ENCODE results near the gene EP400. TPM values are rescaled to one million over a fixed set of nuclear protein-coding genes. Genes with fewer than 3 reads are reported as not detected.

Gene EP400
- total and polyA plus RNA-seq, 9 donors = 19.6 to 60.7 (median 44.0) TPM

DNA sequence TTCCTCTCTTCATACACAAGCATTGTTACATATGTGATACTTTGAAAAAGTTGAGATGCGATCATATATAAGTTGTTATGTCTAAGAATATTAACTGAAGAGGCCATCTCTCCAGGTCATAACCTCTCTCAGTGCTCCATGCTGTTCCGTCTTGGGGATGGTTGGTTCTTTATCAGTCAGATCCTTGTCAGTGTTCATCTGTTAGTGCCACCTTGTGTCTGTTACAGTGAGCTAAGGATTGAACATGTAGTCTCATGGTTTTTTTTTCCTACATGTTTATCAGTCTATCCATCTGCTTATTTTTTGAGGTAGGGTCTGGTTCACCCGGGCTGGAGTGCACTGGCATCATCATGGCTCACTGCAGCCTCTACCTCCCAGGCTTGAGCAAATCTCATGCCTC lies 30.5 kb downstream of the EP400 start:
- Histone ChIP-seq H3K27me3 (no peaks in the 10 kb centered on the region), H3K4me1 (ENCODE audit: insufficient read depth) (peaks cover 1% of the 10 kb centered on the region), H3K9me3 (no peaks in the 10 kb centered on the region), H3K4me3 (no peak overlapping the region), H3K27ac (no peak overlapping the region), H3K36me3 (no peaks in the 10 kb centered on the region)
- intact Hi-C loops (cut with DNase I) = no loop called here
- 81 to 85% (median 84%) methylated on average over 3 of the region's 3 CpGs for WGBS, 3 donors
- TF ChIP-seq POLR2A (IDR thresholded peaks at IDR 0.05) (no peak), EP300 (IDR thresholded peaks at IDR 0.05) (no peak)
- TF ChIP-seq, protein P1, sequence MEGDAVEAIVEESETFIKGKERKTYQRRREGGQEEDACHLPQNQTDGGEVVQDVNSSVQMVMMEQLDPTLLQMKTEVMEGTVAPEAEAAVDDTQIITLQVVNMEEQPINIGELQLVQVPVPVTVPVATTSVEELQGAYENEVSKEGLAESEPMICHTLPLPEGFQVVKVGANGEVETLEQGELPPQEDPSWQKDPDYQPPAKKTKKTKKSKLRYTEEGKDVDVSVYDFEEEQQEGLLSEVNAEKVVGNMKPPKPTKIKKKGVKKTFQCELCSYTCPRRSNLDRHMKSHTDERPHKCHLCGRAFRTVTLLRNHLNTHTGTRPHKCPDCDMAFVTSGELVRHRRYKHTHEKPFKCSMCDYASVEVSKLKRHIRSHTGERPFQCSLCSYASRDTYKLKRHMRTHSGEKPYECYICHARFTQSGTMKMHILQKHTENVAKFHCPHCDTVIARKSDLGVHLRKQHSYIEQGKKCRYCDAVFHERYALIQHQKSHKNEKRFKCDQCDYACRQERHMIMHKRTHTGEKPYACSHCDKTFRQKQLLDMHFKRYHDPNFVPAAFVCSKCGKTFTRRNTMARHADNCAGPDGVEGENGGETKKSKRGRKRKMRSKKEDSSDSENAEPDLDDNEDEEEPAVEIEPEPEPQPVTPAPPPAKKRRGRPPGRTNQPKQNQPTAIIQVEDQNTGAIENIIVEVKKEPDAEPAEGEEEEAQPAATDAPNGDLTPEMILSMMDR (IDR thresholded peaks at IDR 0.05) = no peak
- DNase-seq = no peak

DNA sequence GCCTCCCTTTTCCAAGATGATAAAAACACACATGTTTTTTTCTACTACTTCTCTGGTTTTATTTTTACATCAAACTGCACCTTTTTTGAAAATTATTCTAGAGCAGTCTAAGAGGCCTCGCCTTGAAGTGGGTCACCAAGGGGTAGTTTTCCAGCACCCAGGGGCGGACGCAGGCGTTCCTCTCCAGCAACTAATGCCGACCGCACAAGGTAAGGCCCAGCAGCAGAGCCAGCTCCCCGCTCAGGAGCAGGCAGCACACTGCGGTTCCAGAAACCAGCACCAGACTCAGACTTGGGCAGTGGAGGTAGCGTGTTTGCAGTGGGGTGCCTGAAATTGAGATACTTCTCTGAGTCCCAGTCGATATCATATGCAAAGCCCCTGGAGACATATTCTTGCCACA lies 31.6 kb downstream of the EP400 start:
- Histone ChIP-seq H3K27ac (no peak overlapping the region), H3K4me3 (no peak overlapping the region), H3K36me3 (no peaks in the 10 kb centered on the region), H3K9me3 (no peaks in the 10 kb centered on the region), H3K27me3 (no peaks in the 10 kb centered on the region), H3K4me1 (ENCODE audit: insufficient read depth) (no peaks in the 10 kb centered on the region)
- 95 to 96% (median 95%) methylated on average over 10 of the region's 10 CpGs for WGBS, 3 donors
- intact Hi-C loops (cut with DNase I) = no loop called here
- TF ChIP-seq POLR2A (IDR thresholded peaks at IDR 0.05) = no peak
- TF ChIP-seq, protein P1 (IDR thresholded peaks at IDR 0.05) = no peak
- TF ChIP-seq EP300 (IDR thresholded peaks at IDR 0.05) = no peak
- DNase-seq = no peak

- Histone ChIP-seq H3K36me3 (no peaks in the 10 kb centered on the region), H3K27ac (no peak overlapping the region), H3K4me3 (no peak overlapping the region), H3K9me3 (no peaks in the 10 kb centered on the region), H3K27me3 (no peaks in the 10 kb centered on the region), H3K4me1 (ENCODE audit: insufficient read depth) (no peaks in the 10 kb centered on the region)
- WGBS, 3 donors = 87 to 96% (median 90%) methylated on average over 17 of the region's 17 CpGs
- DNase-seq = no peak
- intact Hi-C loops (cut with DNase I) = no loop called here
- TF ChIP-seq POLR2A (IDR thresholded peaks at IDR 0.05) = no peak
- TF ChIP-seq, protein P1 (IDR thresholded peaks at IDR 0.05) = no peak
Observed at GRCh38 chr12:131982041-131982440, 32.3 kb downstream of the EP400 start.

GRCh38 chr12:131983026-131983425 lies 33.3 kb downstream of the EP400 start:
- H3K36me3 ChIP-seq = no peaks in the 10 kb centered on the region

DNA sequence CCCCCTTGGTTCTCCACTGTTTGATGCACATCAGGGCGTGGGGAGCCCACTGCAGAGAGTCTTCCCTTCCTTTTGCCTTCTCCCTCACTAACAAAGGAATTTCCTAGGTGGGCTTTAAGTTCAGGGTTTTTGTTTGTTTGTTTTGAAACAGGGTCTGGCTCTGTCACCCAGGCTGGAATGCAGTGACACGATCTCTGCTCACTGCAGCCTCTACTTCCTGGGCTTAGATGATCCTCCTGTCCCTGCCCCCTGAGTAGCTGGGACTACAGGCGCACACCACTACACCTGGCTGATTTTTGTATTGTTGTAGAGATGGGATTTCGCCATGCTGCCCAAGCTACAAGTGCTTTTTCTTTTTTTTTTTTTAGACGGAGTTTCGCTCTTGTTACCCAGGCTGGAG lies 33.8 kb downstream of the EP400 start:
- H3K4me3 ChIP-seq = no peak overlapping the region
- TF ChIP-seq, protein P1 (IDR thresholded peaks at IDR 0.05) = no peak
- TF ChIP-seq POLR2A (IDR thresholded peaks at IDR 0.05) (no peak), EP300 (IDR thresholded peaks at IDR 0.05) (no peak)
- WGBS, 3 donors = 86 to 89% (median 88%) methylated on average over 6 of the region's 6 CpGs
- no peaks in the 10 kb centered on the region for H3K36me3 ChIP-seq
- no peak for DNase-seq
- H3K27me3 ChIP-seq = no peaks in the 10 kb centered on the region
- no peaks in the 10 kb centered on the region for H3K9me3 ChIP-seq
- peaks cover 3% of the 10 kb centered on the region for H3K4me1 ChIP-seq (ENCODE audit: insufficient read depth)
- H3K27ac ChIP-seq = no peak overlapping the region
- intact Hi-C loops (cut with DNase I) = no loop called here

More at GRCh38 chr12:131983026-131983425, 33.3 kb downstream of the EP400 start:
- DNase-seq = no peak
- Histone ChIP-seq H3K4me1 (ENCODE audit: insufficient read depth) (no peaks in the 10 kb centered on the region), H3K27ac (no peak overlapping the region), H3K4me3 (no peak overlapping the region), H3K27me3 (no peaks in the 10 kb centered on the region), H3K9me3 (no peaks in the 10 kb centered on the region)
- TF ChIP-seq EP300 (IDR thresholded peaks at IDR 0.05) = no peak
- intact Hi-C loops (cut with DNase I) = no loop called here
- WGBS, 3 donors = 94 to 95% (median 95%) methylated on average over 6 of the region's 6 CpGs
